ENCODE measurements around the gene VSTM2L. TPM values are rescaled to one million over a fixed set of nuclear protein-coding genes. Genes with fewer than 3 reads are reported as not detected.

VSTM2L gene
- total RNA-seq, 3 donors from 2014 or later, result 0.81 to 2.6 (median 2.6) TPM

- DNase-seq (no peak), ATAC-seq (no peak)
- no peaks in the 10 kb centered on the region for H3K9me3 ChIP-seq
- TF ChIP-seq CTCF (IDR thresholded peaks at IDR 0.05), result no peak
- H3K4me3 ChIP-seq, result no peak overlapping the region
- intact Hi-C loops (cut with DNase I, micrococcal nuclease), result no loop called here
- H3K4me1 ChIP-seq (ENCODE audit: low read depth), result no peaks in the 10 kb centered on the region
- H3K36me3 ChIP-seq (ENCODE audit: low read depth), result no peaks in the 10 kb centered on the region
These were observed 33.1 kb downstream of the VSTM2L start for GRCh38 chr20:37936041-37936440.

- TF ChIP-seq CTCF (IDR thresholded peaks at IDR 0.05), result no peak
- no peaks in the 10 kb centered on the region for H3K4me1 ChIP-seq (ENCODE audit: low read depth)
- no peak for DNase-seq
- intact Hi-C loops (cut with DNase I, micrococcal nuclease), result no loop called here
- no peak for ATAC-seq
- H3K36me3 ChIP-seq (ENCODE audit: low read depth), result no peaks in the 10 kb centered on the region
- H3K9me3 ChIP-seq, result no peaks in the 10 kb centered on the region
- H3K4me3 ChIP-seq, result no peak overlapping the region
These were observed 33.5 kb downstream of the VSTM2L start for GRCh38 chr20:37936451-37936850.

- H3K4me3 ChIP-seq, result no peak overlapping the region
- DNase-seq (no peak), ATAC-seq (no peak)
- no peak for TF ChIP-seq CTCF (IDR thresholded peaks at IDR 0.05)
- intact Hi-C loops (cut with DNase I, micrococcal nuclease), result no loop called here
- no peaks in the 10 kb centered on the region for H3K9me3 ChIP-seq
- H3K4me1 ChIP-seq (ENCODE audit: low read depth), result no peaks in the 10 kb centered on the region
- H3K36me3 ChIP-seq (ENCODE audit: low read depth), result no peaks in the 10 kb centered on the region
These were observed 34.8 kb downstream of the VSTM2L start for GRCh38 chr20:37937686-37938085.

- no peaks in the 10 kb centered on the region for H3K4me1 ChIP-seq (ENCODE audit: low read depth)
- intact Hi-C loops (cut with DNase I, micrococcal nuclease), result no loop called here
- DNase-seq (no peak), ATAC-seq (no peak)
- TF ChIP-seq CTCF (IDR thresholded peaks at IDR 0.05), result no peak
- no peak overlapping the region for H3K4me3 ChIP-seq
- H3K36me3 ChIP-seq (ENCODE audit: low read depth), result no peaks in the 10 kb centered on the region
- H3K9me3 ChIP-seq, result no peaks in the 10 kb centered on the region
These were observed 35.3 kb downstream of the VSTM2L start for GRCh38 chr20:37938181-37938750.

- Histone ChIP-seq H3K9me3 (no peaks in the 10 kb centered on the region), H3K36me3 (ENCODE audit: low read depth) (no peaks in the 10 kb centered on the region), H3K4me3 (no peak overlapping the region), H3K4me1 (ENCODE audit: low read depth) (no peaks in the 10 kb centered on the region)
- ATAC-seq (no peak), DNase-seq (no peak)
- TF ChIP-seq CTCF (IDR thresholded peaks at IDR 0.05), result no peak
- intact Hi-C loops (cut with DNase I, micrococcal nuclease), result no loop called here
These were observed 36.0 kb downstream of the VSTM2L start for GRCh38 chr20:37938954-37939353.

Measured in mucosa of descending colon (tissue), 3 donors.